Globus pallidus (tissue), 1 donor: ENCODE data around the gene CAMKMT.

ENCODE experiments used
- DNase-seq: peaks from one replicate; pipeline ENCODE4 v3.0.0-alpha.2; 2015; ENCODE audit warnings: low spot score

Gene CAMKMT

GRCh38 chr2:44444881-44445280, 83.1 kb downstream of the CAMKMT start:
- no peak for DNase-seq

- no peak for DNase-seq
These were observed 87.2 kb downstream of the CAMKMT start for GRCh38 chr2:44448860-44449527.

- no peak for DNase-seq
These were observed 88.3 kb downstream of the CAMKMT start for GRCh38 chr2:44450082-44450481.

GRCh38 chr2:44450806-44451205, 89.1 kb downstream of the CAMKMT start:
- no peak for DNase-seq

- DNase-seq: no peak
These were observed 90.4 kb downstream of the CAMKMT start for GRCh38 chr2:44452069-44452583.

- DNase-seq: no peak
These were observed 91.5 kb downstream of the CAMKMT start for GRCh38 chr2:44453259-44453658.

GRCh38 chr2:44455877-44456276, 94.1 kb downstream of the CAMKMT start:
- no peak for DNase-seq

- no peak for DNase-seq
These were observed 95.2 kb downstream of the CAMKMT start for GRCh38 chr2:44456946-44457345.

- DNase-seq: no peak
These were observed 98.0 kb downstream of the CAMKMT start for GRCh38 chr2:44459739-44460138.

GRCh38 chr2:44462934-44463849, 101.4 kb downstream of the CAMKMT start:
- DNase-seq: no peak

- no peak for DNase-seq
These were observed 102.7 kb downstream of the CAMKMT start for GRCh38 chr2:44464437-44464836.

GRCh38 chr2:44470151-44470550, 108.4 kb downstream of the CAMKMT start:
- DNase-seq: no peak

- no peak for DNase-seq
These were observed 116.1 kb downstream of the CAMKMT start for GRCh38 chr2:44477657-44478414.

GRCh38 chr2:44479127-44479887, 117.6 kb downstream of the CAMKMT start:
- peak; percentile 85 for DNase-seq

- DNase-seq: no peak
These were observed 118.3 kb downstream of the CAMKMT start for GRCh38 chr2:44480068-44480467.

- no peak for DNase-seq
These were observed 125.3 kb downstream of the CAMKMT start for GRCh38 chr2:44487052-44487451.

GRCh38 chr2:44490726-44491125, 129.0 kb downstream of the CAMKMT start:
- no peak for DNase-seq

- DNase-seq: no peak
These were observed 132.3 kb downstream of the CAMKMT start for GRCh38 chr2:44494006-44494405.

GRCh38 chr2:44495035-44495434, 133.3 kb downstream of the CAMKMT start:
- no peak for DNase-seq

- no peak for DNase-seq
These were observed 133.8 kb downstream of the CAMKMT start for GRCh38 chr2:44495544-44495943.

GRCh38 chr2:44496130-44496529, 134.4 kb downstream of the CAMKMT start:
- no peak for DNase-seq

- DNase-seq: no peak
These were observed 136.8 kb downstream of the CAMKMT start for GRCh38 chr2:44498551-44498950.
